PC-9 (cell line): ENCODE data around the gene SLC41A3. TPM values are rescaled to one million over a fixed set of nuclear protein-coding genes. Genes with fewer than 3 reads are reported as not detected.

Source experiments
- BruUV-seq: library from RNA; stranded (reverse); fragments of 400-500 nt; replicated peaks from 2 replicates; lab custom pipeline; 2021; lab: Mats Ljungman, UMichigan
- CTCF ChIA-PET: fragments of 300-600 bp; sonication (Branson Sonifier 250); formaldehyde crosslinking; loops from one replicate; lab custom pipeline; 2022; ENCODE audit warnings: antibody characterized with exemption; lab: Charles Lee
- POLR2A ChIA-PET: fragments of 300-600 bp; sonication (Branson Sonifier 250); formaldehyde crosslinking; loops from one replicate; lab custom pipeline; 2022; ENCODE audit warnings: antibody characterized with exemption; ENCODE audit not compliant: unreplicated experiment; lab: Charles Lee
- DNase-seq, 2 experiments: peaks; one replicate each; pipeline versions ENCODE4 v3.0.0 to v3.0.0-alpha.2; 2015 to 2022; ENCODE audit warnings: mixed read lengths in 1 of 2
- H2AFZ ChIP-seq: fragments of 200-600 bp; sonication (generic); 2 replicates; pipeline ENCODE4 v1.8.1; 2017; ENCODE audit warnings: antibody characterized with exemption
- H3F3A ChIP-seq: fragments of 200-600 bp; sonication (generic); 2 replicates; pipeline ENCODE4 v1.8.1; 2017; ENCODE audit warnings: antibody characterized with exemption, mild to moderate bottlenecking, low read depth; ENCODE audit not compliant: insufficient read depth
- H3K27ac ChIP-seq: fragments of 200-600 bp; sonication (generic); 2 replicates; pipeline ENCODE4 v1.6.1; 2016; ENCODE audit warnings: mixed run types
- H3K27me3 ChIP-seq: fragments of 200-600 bp; sonication (generic); 2 replicates; pipeline ENCODE4 v1.6.1; 2016; ENCODE audit warnings: low read depth, mixed run types; ENCODE audit not compliant: insufficient read depth
- H3K36me3 ChIP-seq: fragments of 200-600 bp; sonication (generic); 2 replicates; pipeline ENCODE4 v1.6.1; 2016; ENCODE audit warnings: low read depth, mixed run types
- H3K4me1 ChIP-seq: fragments of 200-600 bp; sonication (generic); replicated peaks from 2 replicates; pipeline ENCODE4 v1.6.1; 2016; ENCODE audit warnings: mixed run types; ENCODE audit not compliant: insufficient read depth
- H3K4me2 ChIP-seq: fragments of 200-600 bp; sonication (generic); 2 replicates; pipeline ENCODE4 v1.6.1; 2017; ENCODE audit warnings: mixed run types
- H3K4me3 ChIP-seq: fragments of 200-600 bp; sonication (generic); 2 replicates; pipeline ENCODE4 v1.6.1; 2016; ENCODE audit warnings: mixed run types
- H3K79me2 ChIP-seq: fragments of 200-600 bp; sonication (generic); 2 replicates; pipeline ENCODE4 v1.6.1; 2017; ENCODE audit warnings: low read depth, mixed run types
- H3K9me2 ChIP-seq: fragments of 200-600 bp; sonication (generic); 2 replicates; pipeline ENCODE4 v1.8.1; 2017; ENCODE audit warnings: mild to moderate bottlenecking; ENCODE audit not compliant: insufficient read depth
- H3K9me3 ChIP-seq: fragments of 200-600 bp; sonication (generic); 2 replicates; pipeline ENCODE4 v1.8.1; 2016; ENCODE audit warnings: low read depth; ENCODE audit not compliant: insufficient read depth
- H4K20me1 ChIP-seq: fragments of 200-600 bp; sonication (generic); 2 replicates; pipeline ENCODE4 v1.8.1; 2017; ENCODE audit not compliant: insufficient read depth
- EZH2 ChIP-seq: fragments of 200-600 bp; sonication (generic); IDR thresholded peaks from 2 replicates; pipeline ENCODE4 v1.8.0; 2017; ENCODE audit warnings: antibody characterized with exemption, low read depth
- intact Hi-C: fragments of 100-400 bp; cut with micrococcal nuclease; formaldehyde crosslinking; loops from one replicate; pipeline ENCODE4 v1.10.0; 2022; ENCODE audit not compliant: unreplicated experiment
- total RNA-seq: library from RNA; stranded (reverse); gene quantifications from 2 replicates; pipeline ENCODE4 v1.2.3, GENCODE V29; 2021
- TF ChIP-seq, protein P1 (sequence below): fragments of 200-600 bp; sonication (generic); conservative IDR thresholded peaks from 2 replicates; pipeline ENCODE4 v1.6.1; 2017; ENCODE audit warnings: mixed run types, antibody characterized with exemption, mild to moderate bottlenecking, moderate library complexity

The SLC41A3 gene
- total RNA-seq, 1 experiment from 2014 or later: 67.0 TPM

- intact Hi-C loops: loop anchor here (5.0 kb wide), 1 partner anchor 1409 kb away; no protein-coding TSS in a partner anchor
- CTCF ChIA-PET: interaction anchor here (0.6 kb wide), 1 partner anchor 86 kb away, joined by 3 read pairs; no protein-coding TSS in a partner anchor
These were observed 49.0 kb upstream of the SLC41A3 start for GRCh38 chr3:126132751-126133511.

DNA sequence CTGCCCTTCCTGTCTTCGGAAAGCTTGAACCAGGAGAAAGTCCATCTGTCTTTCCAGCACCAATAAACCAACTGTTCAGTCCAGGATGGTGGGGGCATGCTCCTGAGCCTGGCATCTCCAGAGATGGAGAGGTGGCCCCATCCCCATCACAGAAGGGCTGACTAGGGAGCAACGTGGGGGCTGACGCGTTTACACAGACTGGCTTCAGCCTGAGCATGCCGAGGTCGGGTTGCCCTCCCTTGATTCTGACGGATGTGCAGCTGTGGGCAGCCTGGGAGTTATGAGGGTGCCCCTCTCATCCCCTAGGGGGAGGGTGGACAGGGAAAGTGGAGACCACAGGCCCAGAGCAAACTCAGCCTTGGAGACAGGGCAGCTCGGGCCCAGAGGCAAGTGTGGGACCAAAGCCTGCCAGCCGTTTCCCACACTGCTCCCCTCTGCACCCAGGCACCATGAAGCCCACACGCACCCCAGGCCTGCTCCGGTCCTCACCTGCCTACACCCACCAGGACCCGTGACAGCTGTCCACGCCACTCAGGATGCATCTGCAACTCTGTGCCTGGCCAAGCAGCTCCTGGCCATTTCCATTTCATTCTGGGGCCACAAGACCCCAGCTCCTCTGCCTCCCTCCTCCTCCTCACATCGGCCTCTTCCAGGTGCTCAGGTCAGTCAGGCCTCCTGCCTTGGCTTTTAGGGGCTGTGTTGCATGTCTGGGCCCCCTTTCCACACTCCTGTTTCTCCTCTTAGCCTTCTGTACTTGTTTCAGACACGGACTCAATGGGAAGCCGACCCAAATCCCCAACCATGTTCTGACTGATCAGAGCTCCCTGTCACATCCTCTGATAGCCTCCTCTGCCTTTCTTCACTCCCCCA is 48.2 kb upstream of the SLC41A3 start:
- Histone ChIP-seq H3K36me3 (no peaks in the 10 kb centered on the region), H3K27me3 (no peaks in the 10 kb centered on the region), H3K4me3 (no peak overlapping the region), H4K20me1 (no peaks in the 10 kb centered on the region), H3K4me2 (no peak overlapping the region), H3K9me2 (no peaks in the 10 kb centered on the region), H2AFZ (no peak overlapping the region), H3K4me1 (peaks cover 25% of the 10 kb centered on the region), H3F3A (peaks cover 14% of the 10 kb centered on the region; the same call in 1 of the 2 replicates), H3K79me2 (no peaks in the 10 kb centered on the region), H3K27ac (no peak overlapping the region), H3K9me3 (no peaks in the 10 kb centered on the region)
- CTCF ChIA-PET: interaction anchor here (0.8 kb wide), 1 partner anchor 203 kb away, joined by 3 read pairs; no protein-coding TSS in a partner anchor
- TF ChIP-seq EZH2: no peak
- TF ChIP-seq, protein P1, sequence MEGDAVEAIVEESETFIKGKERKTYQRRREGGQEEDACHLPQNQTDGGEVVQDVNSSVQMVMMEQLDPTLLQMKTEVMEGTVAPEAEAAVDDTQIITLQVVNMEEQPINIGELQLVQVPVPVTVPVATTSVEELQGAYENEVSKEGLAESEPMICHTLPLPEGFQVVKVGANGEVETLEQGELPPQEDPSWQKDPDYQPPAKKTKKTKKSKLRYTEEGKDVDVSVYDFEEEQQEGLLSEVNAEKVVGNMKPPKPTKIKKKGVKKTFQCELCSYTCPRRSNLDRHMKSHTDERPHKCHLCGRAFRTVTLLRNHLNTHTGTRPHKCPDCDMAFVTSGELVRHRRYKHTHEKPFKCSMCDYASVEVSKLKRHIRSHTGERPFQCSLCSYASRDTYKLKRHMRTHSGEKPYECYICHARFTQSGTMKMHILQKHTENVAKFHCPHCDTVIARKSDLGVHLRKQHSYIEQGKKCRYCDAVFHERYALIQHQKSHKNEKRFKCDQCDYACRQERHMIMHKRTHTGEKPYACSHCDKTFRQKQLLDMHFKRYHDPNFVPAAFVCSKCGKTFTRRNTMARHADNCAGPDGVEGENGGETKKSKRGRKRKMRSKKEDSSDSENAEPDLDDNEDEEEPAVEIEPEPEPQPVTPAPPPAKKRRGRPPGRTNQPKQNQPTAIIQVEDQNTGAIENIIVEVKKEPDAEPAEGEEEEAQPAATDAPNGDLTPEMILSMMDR: no peak
- BruUV-seq: no TSS peak
- intact Hi-C loops: loop anchor here (5.0 kb wide), 1 partner anchor 1410 kb away; no protein-coding TSS in a partner anchor
- DNase-seq: no peak
- POLR2A ChIA-PET: no interaction called here

More at GRCh38 chr3:126132751-126133511, 49.0 kb upstream of the SLC41A3 start:
- H3K27me3 ChIP-seq: no peaks in the 10 kb centered on the region
- DNase-seq: no peak
- no peaks in the 10 kb centered on the region for H3K9me2 ChIP-seq
- H3K36me3 ChIP-seq: no peaks in the 10 kb centered on the region
- H3K4me2 ChIP-seq: no peak overlapping the region
- H3K4me3 ChIP-seq: no peak overlapping the region
- H3K9me3 ChIP-seq: no peaks in the 10 kb centered on the region
- BruUV-seq: no TSS peak
- peaks cover 25% of the 10 kb centered on the region for H3K4me1 ChIP-seq
- H3K27ac ChIP-seq: no peak overlapping the region
- H4K20me1 ChIP-seq: no peaks in the 10 kb centered on the region
- no peak for TF ChIP-seq EZH2
- TF ChIP-seq, protein P1: no peak
- H3K79me2 ChIP-seq: no peaks in the 10 kb centered on the region
- POLR2A ChIA-PET: no interaction called here
- peaks cover 14% of the 10 kb centered on the region; the same call in 1 of the 2 replicates for H3F3A ChIP-seq
- no peak overlapping the region for H2AFZ ChIP-seq
